K562 (cell line): Measurements from ENCODE around the gene FASTK. TPM values are rescaled to one million over a fixed set of nuclear protein-coding genes. Genes with fewer than 3 reads are reported as not detected.

Experiments used
- ATAC-seq: fragments of 200-7000 bp; cut with Tn5 transposase; 3 replicates; pipeline ENCODE4 v1.9.1; 2020; ENCODE audit warnings: moderate library complexity
- BruUV-seq: library from RNA; stranded (reverse); fragments of 400-500 nt; replicated peaks from 2 replicates; lab custom pipeline; 2021; lab: Mats Ljungman, UMichigan
- CTCF ChIA-PET: fragments of 300-600 bp; formaldehyde crosslinking; extraction: SDS; loops from one replicate; lab custom pipeline; 2021; ENCODE audit warnings: low intra/inter-chr PET ratio; lab: Yijun Ruan, JAX
- POLR2A ChIA-PET: fragments of 300-600, 350-650 bp; sonication (Branson Sonifier 250); formaldehyde crosslinking; extraction: SDS; loops from one replicate; lab custom pipeline; 2021; ENCODE audit warnings: antibody characterized with exemption, inconsistent platforms; lab: Yijun Ruan, JAX
- DNase-seq, 4 experiments: peaks; one replicate each; pipeline versions ENCODE4 v3.0.0 to v3.0.0-alpha.2; 2011 to 2018; ENCODE audit warnings: low spot score in 3 of 4, mixed read lengths in 3 of 4; ENCODE audit errors: extremely low read depth in 1 of 4
- FAIRE-seq: peaks from 2 replicates; lab custom pipeline; 2011; peaks lifted over from hg19 to GRCh38; lab: Jason Lieb, UNC
- H2AFZ ChIP-seq: 2 replicates; pipeline ENCODE4 v1.6.0; 2011; ENCODE audit warnings: low read depth, low read length, control low read depth, inconsistent platforms
- H3K27ac ChIP-seq: fragments of 200-600 bp; 3 replicates; pipeline ENCODE4 v1.8.0; 2011; ENCODE audit warnings: low read depth, mild to moderate bottlenecking, control low read depth, inconsistent platforms, low read length, moderate library complexity, mixed read lengths; ENCODE audit errors: extremely low read depth
- H3K27me3 ChIP-seq, 2 experiments: fragments of 300-600 bp in 1 of 2; 2 replicates in 1 of 2; 3 replicates in 1 of 2; pipeline versions ENCODE4 v1.6.0 to v1.8.0; 2011; ENCODE audit warnings: inconsistent platforms in 2 of 2, low read length in 2 of 2, mild to moderate bottlenecking in 1 of 2, mixed read lengths in 1 of 2, moderate library complexity in 1 of 2; ENCODE audit not compliant: control insufficient read depth in 2 of 2, insufficient read depth in 2 of 2
- H3K36me3 ChIP-seq: fragments of 300-600 bp; 3 replicates; pipeline ENCODE4 v1.8.0; 2011; ENCODE audit warnings: mild to moderate bottlenecking, low read length, inconsistent platforms; ENCODE audit not compliant: control insufficient read depth, insufficient read depth
- H3K4me1 ChIP-seq, 2 experiments: fragments of 200-600 bp in 1 of 2; replicated peaks in 1 of 2; 2 replicates in 1 of 2; 3 replicates in 1 of 2; pipeline versions ENCODE4 v1.5.1 to v1.8.0; 2011; ENCODE audit warnings: inconsistent platforms in 2 of 2, low read length in 2 of 2, mild to moderate bottlenecking in 1 of 2, mixed read lengths in 1 of 2, moderate library complexity in 1 of 2; ENCODE audit not compliant: control insufficient read depth in 2 of 2, insufficient read depth in 2 of 2
- H3K4me2 ChIP-seq: 2 replicates; pipeline ENCODE4 v1.6.1; 2011; ENCODE audit warnings: low read length, control low read depth, inconsistent platforms, mixed read lengths; ENCODE audit not compliant: insufficient read depth
- H3K4me3 ChIP-seq: fragments of 200-600 bp; sonication (generic), shearing (Covaris generic); 2 replicates; pipeline ENCODE4 v1.5.1; 2016; ENCODE audit warnings: control low read depth, inconsistent platforms
- H3K79me2 ChIP-seq: fragments of 200-600 bp; 3 replicates; pipeline ENCODE4 v1.8.0; 2011; ENCODE audit warnings: low read length, inconsistent platforms; ENCODE audit not compliant: control insufficient read depth, insufficient read depth
- H3K9ac ChIP-seq, 2 experiments: 2 replicates each; pipeline versions ENCODE4 v1.6.0 to v1.6.1; 2011; ENCODE audit warnings: low read depth in 2 of 2, low read length in 2 of 2, control low read depth in 1 of 2, inconsistent platforms in 1 of 2, mild to moderate bottlenecking in 1 of 2, mixed read lengths in 1 of 2; ENCODE audit not compliant: insufficient read depth in 1 of 2
- H3K9me1 ChIP-seq: one replicate; pipeline ENCODE4 v1.6.0; 2011; ENCODE audit warnings: inconsistent platforms, mild to moderate bottlenecking, low read length, moderate library complexity; ENCODE audit not compliant: control insufficient read depth, insufficient read depth
- H3K9me3 ChIP-seq: replicated peaks from 2 replicates; pipeline ENCODE4 v1.5.1; 2011; ENCODE audit warnings: low read depth, low read length, inconsistent platforms; ENCODE audit not compliant: control insufficient read depth, insufficient read depth
- H4K20me1 ChIP-seq: replicated peaks from 2 replicates; pipeline ENCODE4 v1.6.1; 2011; ENCODE audit warnings: low read length, inconsistent platforms, mixed read lengths; ENCODE audit not compliant: control insufficient read depth, insufficient read depth
- HDAC2 ChIP-seq: fragments of 450-650 bp; IDR thresholded peaks from 2 replicates; pipeline ENCODE4 v1.6.1; 2016; ENCODE audit warnings: mild to moderate bottlenecking
- POLR2G ChIP-seq: fragments of 200-400 bp; formaldehyde crosslinking; IDR thresholded peaks from 2 replicates; pipeline ENCODE4 v1.6.1; 2017; ENCODE audit warnings: low read depth, mild to moderate bottlenecking, antibody characterized with exemption, low read length, moderate library complexity
- RBFOX2 ChIP-seq: fragments of 200-400 bp; formaldehyde crosslinking; IDR thresholded peaks from 2 replicates; pipeline ENCODE4 v1.6.1; 2017; ENCODE audit warnings: low read depth, mild to moderate bottlenecking, low read length, moderate library complexity
- TFE3 ChIP-seq: fragments of 450-650 bp; formaldehyde crosslinking; IDR thresholded peaks from 2 replicates; pipeline ENCODE4 v1.4.0; 2020; ENCODE audit warnings: mild to moderate bottlenecking, mixed read lengths
- ZNF347 ChIP-seq: fragments of 450-650 bp; formaldehyde crosslinking; IDR thresholded peaks from 2 replicates; pipeline ENCODE4 v1.4.0; 2020; ENCODE audit warnings: low read depth, mild to moderate bottlenecking, moderate library complexity
- ZNF518B ChIP-seq: fragments of 250-450 bp; sonication (Bioruptor Pico); IDR thresholded peaks from 2 replicates; pipeline ENCODE4 v1.5.0; 2021; ENCODE audit warnings: mild to moderate bottlenecking, moderate library complexity
- WGBS: fragments of 100-300 bp; shearing (Covaris generic); methylation state at CpG from one replicate; pipeline ENCODE4 v1.1.6; 2016; ENCODE audit warnings: low coverage, mixed read lengths; ENCODE audit not compliant: insufficient coverage; ENCODE audit errors: missing lambda C conversion rate; 5-methylcytosine and 5-hydroxymethylcytosine counted together
- in situ Hi-C: fragments of 300-500 bp; cut with MboI; formaldehyde crosslinking; loops from 4 replicates; pipeline ENCODE4 v1.15.0; 2018; ENCODE audit warnings: inconsistent platforms, mixed read lengths
- intact Hi-C: fragments of 100-400 bp; cut with micrococcal nuclease; formaldehyde crosslinking; loops from 2 replicates; pipeline ENCODE4 v1.14.2; 2022
- polyA plus RNA-seq, 8 experiments: library from polyadenylated mRNA; depleted of rRNA in 4 of 8; stranded (reverse) in 5 of 8; unstranded in 3 of 8; fragments of >200 nt; fragmentation: Nextera tagmentation in 2 of 8; fragmentation: Illumina TruSeq in 1 of 8; extraction: Ambion mirVana in 2 of 8; extraction: Trizol in 1 of 8; gene quantifications; 2 replicates each; pipeline versions ENCODE4 v1.2.1 to v1.2.3, GENCODE V29; 2011 to 2014; ENCODE audit warnings: inconsistent platforms in 1 of 8, missing spikeins in 1 of 8
- total RNA-seq, 7 experiments: library from RNA; depleted of rRNA in 6 of 7; stranded (reverse); fragments of >200 nt in 6 of 7; fragmentation: Illumina TruSeq in 2 of 7; extraction: Trizol in 2 of 7; gene quantifications; 2 replicates each; pipeline versions ENCODE4 v1.2.1 to v1.2.3, GENCODE V29; 2011 to 2021; ENCODE audit warnings: low replicate concordance in 1 of 7

FASTK gene
- total and polyA plus RNA-seq, 9 of the 15 experiments (the other 6 are each of a cell fraction or from before 2014, with no cell fraction given): 0.51 to 150 (median 48.2) TPM

DNA sequence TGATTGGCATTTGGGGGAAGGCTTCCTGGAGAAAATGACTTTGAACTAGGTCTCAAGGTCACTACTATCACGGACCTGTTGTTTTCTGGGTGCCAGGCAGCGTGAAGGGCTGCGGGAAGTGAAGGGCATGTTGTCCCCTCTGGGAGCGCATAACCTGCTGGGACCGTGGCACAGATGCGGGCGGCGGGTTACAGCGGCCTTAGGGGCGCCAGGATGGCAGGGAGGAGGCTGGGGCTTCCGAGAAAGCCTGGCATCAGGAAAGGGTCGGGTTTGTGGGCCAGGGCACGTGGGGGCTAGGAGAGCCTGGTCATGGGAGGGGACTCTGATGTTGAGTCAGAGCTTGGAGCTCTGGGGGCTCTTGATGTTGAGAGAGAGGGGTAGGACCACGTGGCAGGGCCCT, 15.1 kb downstream of the FASTK start:
- Histone ChIP-seq H3K36me3 (peaks cover 82% of the 10 kb centered on the region), H3K9ac (peak overlapping the region in 1 of 2 experiments; percentile 68; a peak in 1 of 4 replicates), H3K27me3 (no peaks in the 10 kb centered on the region), H3K9me1 (no peaks in the 10 kb centered on the region), H3K4me1 (peaks cover 29 to 70% of the 10 kb centered on the region in 2 experiments), H3K9me3 (no peaks in the 10 kb centered on the region), H3K4me3 (no peak overlapping the region), H3K4me2 (no peak overlapping the region), H4K20me1 (peaks cover 7% of the 10 kb centered on the region), H2AFZ (no peak overlapping the region), H3K27ac (no peak overlapping the region), H3K79me2 (peaks cover 51% of the 10 kb centered on the region)
- in situ Hi-C loops (no loop called here), intact Hi-C loops (no loop called here)
- DNase-seq: no peak
- TF ChIP-seq ZNF518B (CRISPR knock-in tag) (no peak), HDAC2 (no peak), TFE3 (no peak), POLR2G (peak; percentile 36; the same call in 1 of the 2 replicates), RBFOX2 (peak; percentile 32; the same call in 1 of the 2 replicates), ZNF347 (no peak)
- CTCF ChIA-PET: no interaction called here
- ATAC-seq: no peak
- POLR2A ChIA-PET: interaction anchor here (0.7 to 5.0 kb wide), 4 partner anchors 10 to 36 kb away, joined by 3 to 24 read pairs (median 6); partner anchors contain the start of genes FASTK and TMUB1
- no peak for FAIRE-seq
- BruUV-seq: no TSS peak
- WGBS: 96% methylated on average over 14 of the region's 14 CpGs
